IPS-18a (cell line): ENCODE results near the gene JOSD2.

Experiments used
- H3K27ac ChIP-seq: one replicate; pipeline ENCODE4 v1.5.1; 2013; ENCODE audit warnings: low read length
- H3K27me3 ChIP-seq: one replicate; pipeline ENCODE4 v1.6.1; 2013; ENCODE audit warnings: mild to moderate bottlenecking, low read length; ENCODE audit not compliant: control insufficient read depth, insufficient read depth
- H3K36me3 ChIP-seq: one replicate; pipeline ENCODE4 v1.6.1; 2013; ENCODE audit warnings: low read depth, low read length; ENCODE audit not compliant: control insufficient read depth
- H3K4me1 ChIP-seq: one replicate; pipeline ENCODE4 v1.6.1; 2013; ENCODE audit warnings: low read depth, low read length; ENCODE audit not compliant: control insufficient read depth
- H3K4me3 ChIP-seq: one replicate; pipeline ENCODE4 v1.5.1; 2013; ENCODE audit warnings: low read length
- H3K9ac ChIP-seq: one replicate; pipeline ENCODE4 v1.6.1; 2013; ENCODE audit warnings: mild to moderate bottlenecking, low read length, moderate library complexity
- H3K9me3 ChIP-seq: one replicate; pipeline ENCODE4 v1.6.1; 2013; ENCODE audit warnings: low read depth, low read length; ENCODE audit not compliant: control insufficient read depth

The JOSD2 gene

GRCh38 chr19:50485284-50485955 is 25.6 kb downstream of the JOSD2 start:
- Histone ChIP-seq H3K9me3 (peaks cover 13% of the 10 kb centered on the region), H3K4me1 (no peaks in the 10 kb centered on the region), H3K9ac (no peak overlapping the region), H3K27ac (no peak overlapping the region), H3K27me3 (peaks cover 38% of the 10 kb centered on the region), H3K4me3 (no peak overlapping the region), H3K36me3 (peaks cover 8% of the 10 kb centered on the region)

- peaks cover 19% of the 10 kb centered on the region for H3K36me3 ChIP-seq
- peaks cover 15% of the 10 kb centered on the region for H3K27me3 ChIP-seq
- H3K4me1 ChIP-seq, result no peaks in the 10 kb centered on the region
- no peak overlapping the region for H3K27ac ChIP-seq
- no peak overlapping the region for H3K9ac ChIP-seq
- no peak overlapping the region for H3K4me3 ChIP-seq
- H3K9me3 ChIP-seq, result peaks cover 13% of the 10 kb centered on the region
Measured at GRCh38 chr19:50482916-50483315, 28.1 kb downstream of the JOSD2 start.

- Histone ChIP-seq H3K27me3 (peaks cover 10% of the 10 kb centered on the region), H3K4me3 (no peak overlapping the region), H3K27ac (no peak overlapping the region), H3K4me1 (peaks cover 2% of the 10 kb centered on the region), H3K9ac (no peak overlapping the region), H3K36me3 (peaks cover 19% of the 10 kb centered on the region), H3K9me3 (peaks cover 13% of the 10 kb centered on the region)
Measured at GRCh38 chr19:50482271-50482855, 28.6 kb downstream of the JOSD2 start.

GRCh38 chr19:50481351-50482149 is 29.4 kb downstream of the JOSD2 start:
- Histone ChIP-seq H3K4me3 (no peak overlapping the region), H3K4me1 (peaks cover 5% of the 10 kb centered on the region), H3K36me3 (peaks cover 19% of the 10 kb centered on the region), H3K9me3 (peaks cover 11% of the 10 kb centered on the region), H3K27ac (no peak overlapping the region), H3K9ac (no peak overlapping the region), H3K27me3 (peaks cover 1% of the 10 kb centered on the region)

GRCh38 chr19:50480281-50481111 is 30.5 kb downstream of the JOSD2 start:
- no peak overlapping the region for H3K9ac ChIP-seq
- H3K9me3 ChIP-seq, result peaks cover under 1% of the 10 kb centered on the region
- no peaks in the 10 kb centered on the region for H3K27me3 ChIP-seq
- H3K4me1 ChIP-seq, result peaks cover 5% of the 10 kb centered on the region
- no peak overlapping the region for H3K4me3 ChIP-seq
- peaks cover 19% of the 10 kb centered on the region for H3K36me3 ChIP-seq
- H3K27ac ChIP-seq, result no peak overlapping the region

GRCh38 chr19:50479761-50480251 is 31.2 kb downstream of the JOSD2 start:
- H3K4me3 ChIP-seq, result no peak overlapping the region
- peaks cover 19% of the 10 kb centered on the region for H3K36me3 ChIP-seq
- no peak overlapping the region for H3K9ac ChIP-seq
- no peaks in the 10 kb centered on the region for H3K9me3 ChIP-seq
- peaks cover 5% of the 10 kb centered on the region for H3K4me1 ChIP-seq
- H3K27me3 ChIP-seq, result no peaks in the 10 kb centered on the region
- no peak overlapping the region for H3K27ac ChIP-seq

- H3K36me3 ChIP-seq, result peaks cover 19% of the 10 kb centered on the region
- no peak overlapping the region for H3K9ac ChIP-seq
- no peaks in the 10 kb centered on the region for H3K27me3 ChIP-seq
- no peak overlapping the region for H3K4me3 ChIP-seq
- H3K27ac ChIP-seq, result no peak overlapping the region
- H3K4me1 ChIP-seq, result peaks cover 5% of the 10 kb centered on the region
- H3K9me3 ChIP-seq, result no peaks in the 10 kb centered on the region
Measured at GRCh38 chr19:50478901-50479715, 31.9 kb downstream of the JOSD2 start.

- Histone ChIP-seq H3K27me3 (no peaks in the 10 kb centered on the region), H3K27ac (no peak overlapping the region), H3K36me3 (peaks cover 15% of the 10 kb centered on the region), H3K9ac (no peak overlapping the region), H3K9me3 (no peaks in the 10 kb centered on the region), H3K4me1 (peaks cover 5% of the 10 kb centered on the region), H3K4me3 (peak overlapping the region; percentile 74)
Measured at GRCh38 chr19:50477751-50478515, 33.1 kb downstream of the JOSD2 start.

GRCh38 chr19:50476907-50477238 is 34.1 kb downstream of the JOSD2 start:
- H3K27ac ChIP-seq, result no peak overlapping the region
- no peaks in the 10 kb centered on the region for H3K27me3 ChIP-seq
- H3K9me3 ChIP-seq, result no peaks in the 10 kb centered on the region
- peaks cover 5% of the 10 kb centered on the region for H3K4me1 ChIP-seq
- peak overlapping the region; percentile 74 for H3K4me3 ChIP-seq
- H3K9ac ChIP-seq, result peak overlapping the region; percentile 78
- peaks cover 11% of the 10 kb centered on the region for H3K36me3 ChIP-seq

GRCh38 chr19:50476224-50476906 is 34.6 kb downstream of the JOSD2 start, which contains the start of the genes EMC10 and GARIN5A:
Gene EMC10, plus strand, starts transcription at chr19:50476507. Its CDS starts 38 bp downstream, at chr19:50476545.
Gene GARIN5A, minus strand, starts transcription at chr19:50476848. Its CDS starts 460 bp downstream, at chr19:50476388.
- Histone ChIP-seq H3K4me1 (peaks cover 5% of the 10 kb centered on the region), H3K27me3 (no peaks in the 10 kb centered on the region), H3K9me3 (no peaks in the 10 kb centered on the region), H3K4me3 (peak within 1 kb of the TSS; percentile 74), H3K9ac (peak within 1 kb of the TSS; percentile 78), H3K36me3 (peaks cover 11% of the 10 kb centered on the region), H3K27ac (peak within 1 kb of the TSS; percentile 50)
